ENCODE data around the gene UPF3B. TPM values are rescaled to one million over a fixed set of nuclear protein-coding genes. Genes with fewer than 3 reads are reported as not detected.

UPF3B gene
- total RNA-seq, 1 experiment from 2014 or later = 4.7 TPM

DNA sequence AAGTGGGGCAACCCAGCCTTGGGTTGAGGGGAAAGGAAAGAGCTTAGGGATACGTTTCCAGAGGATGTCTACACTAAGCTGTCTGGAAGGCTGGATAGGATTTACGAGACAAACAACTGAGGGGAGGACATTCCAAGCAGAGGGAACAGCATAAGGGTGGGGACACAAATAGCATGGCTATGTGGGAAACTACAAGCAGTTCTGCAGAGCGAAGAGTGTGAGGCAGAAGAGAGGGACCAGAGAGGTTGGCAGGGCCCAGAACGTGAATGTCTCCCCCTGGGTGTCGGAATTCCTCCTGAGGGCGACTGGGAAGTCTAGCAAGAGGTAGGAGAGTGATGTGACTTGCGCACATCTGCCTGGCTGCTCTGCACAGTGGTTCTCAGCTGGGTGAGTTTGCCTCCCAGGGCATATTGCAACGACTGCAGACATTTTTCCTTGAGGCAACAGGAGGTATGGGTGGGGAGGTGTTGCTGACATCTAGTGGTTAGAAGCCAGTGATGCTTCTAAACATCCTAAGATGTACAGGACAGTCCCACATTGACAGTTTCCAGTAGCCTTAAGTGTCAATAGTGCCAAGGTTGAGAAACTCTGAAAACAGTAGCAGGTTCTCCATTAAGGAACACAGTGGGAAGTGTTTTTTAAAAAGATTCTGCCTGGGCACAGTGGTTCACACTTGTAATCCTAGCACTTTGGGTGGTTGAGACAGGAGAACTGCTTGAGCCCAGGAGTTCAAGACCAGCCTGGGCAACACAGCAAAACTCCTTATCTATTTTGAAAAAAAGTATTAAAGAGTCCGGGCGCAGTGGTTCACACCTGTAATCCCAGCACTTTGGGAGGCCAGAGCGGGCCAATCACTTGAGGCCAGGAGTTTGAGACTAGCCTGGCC, 28.0 kb upstream of the UPF3B start:
- intact Hi-C loops (cut with micrococcal nuclease) = no loop called here
- ChIA-PET CTCF (no interaction called here), POLR2A (ENCODE audit: unreplicated experiment) (interaction anchor here (0.5 to 0.6 kb wide), 2 partner anchors 89 to 1154 kb away, joined by 3 read pairs; partner anchors contain the start of gene RPL39)

DNA sequence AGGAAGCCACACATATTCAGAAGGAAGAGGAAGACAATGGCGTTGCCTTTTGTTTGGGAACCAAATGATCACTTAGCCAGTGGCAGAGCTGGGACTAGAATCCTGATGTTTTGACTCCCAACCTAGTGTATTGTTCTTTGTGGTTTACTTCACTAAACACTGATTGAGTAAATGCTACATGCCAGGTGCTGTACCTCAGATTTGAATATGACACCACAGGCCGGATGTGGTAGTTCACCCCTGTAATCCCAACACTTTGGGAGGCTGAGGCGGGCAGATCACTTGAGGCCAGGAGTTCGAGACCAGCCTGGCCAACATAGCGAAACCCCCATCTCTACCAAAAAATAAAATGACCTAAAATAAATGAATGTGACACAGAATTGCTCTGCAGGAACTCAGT, 27.3 kb upstream of the UPF3B start:
- H4K20me1 ChIP-seq (ENCODE audit: low read length) = no peaks in the 10 kb centered on the region; the same call in 1 of the 2 replicates

More for the DNA sequence above, 28.0 kb upstream of the UPF3B start:
- ATAC-seq (peak; percentile 98), DNase-seq (peak; percentile 69)
- Histone ChIP-seq H3F3A (ENCODE audit: low read length, unreplicated experiment) (no peaks in the 10 kb centered on the region), H3K27ac (ENCODE audit: low read length) (no peak overlapping the region), H3K36me3 (ENCODE audit: low read depth, low read length) (peaks cover 5% of the 10 kb centered on the region), H3K9me2 (replicated peaks; ENCODE audit: low read length) (no peaks in the 10 kb centered on the region), H4K20me1 (ENCODE audit: low read length) (no peaks in the 10 kb centered on the region; the same call in 1 of the 2 replicates), H3K9me3 (ENCODE audit: low read length) (no peaks in the 10 kb centered on the region), H2AFZ (ENCODE audit: low read length) (no peak overlapping the region), H3K79me2 (ENCODE audit: low read length) (no peaks in the 10 kb centered on the region), H3K27me3 (ENCODE audit: low read length) (no peaks in the 10 kb centered on the region), H3K9ac (ENCODE audit: low read length) (no peak overlapping the region), H3K4me3 (ENCODE audit: low read length) (no peak overlapping the region), H3K4me2 (ENCODE audit: low read length) (no peak overlapping the region), H3K4me1 (ENCODE audit: insufficient read depth, low read length) (no peaks in the 10 kb centered on the region)
- BruUV-seq (replicated peaks) = no TSS peak
- TF ChIP-seq EZH2phosphoT487 (IDR thresholded peaks at IDR 0.05; ENCODE audit: borderline replicate concordance, low read length) = no peak
- no peak for TF ChIP-seq EZH2 (IDR thresholded peaks at IDR 0.05; ENCODE audit: low read length, unreplicated experiment)
- TF ChIP-seq, protein P1, sequence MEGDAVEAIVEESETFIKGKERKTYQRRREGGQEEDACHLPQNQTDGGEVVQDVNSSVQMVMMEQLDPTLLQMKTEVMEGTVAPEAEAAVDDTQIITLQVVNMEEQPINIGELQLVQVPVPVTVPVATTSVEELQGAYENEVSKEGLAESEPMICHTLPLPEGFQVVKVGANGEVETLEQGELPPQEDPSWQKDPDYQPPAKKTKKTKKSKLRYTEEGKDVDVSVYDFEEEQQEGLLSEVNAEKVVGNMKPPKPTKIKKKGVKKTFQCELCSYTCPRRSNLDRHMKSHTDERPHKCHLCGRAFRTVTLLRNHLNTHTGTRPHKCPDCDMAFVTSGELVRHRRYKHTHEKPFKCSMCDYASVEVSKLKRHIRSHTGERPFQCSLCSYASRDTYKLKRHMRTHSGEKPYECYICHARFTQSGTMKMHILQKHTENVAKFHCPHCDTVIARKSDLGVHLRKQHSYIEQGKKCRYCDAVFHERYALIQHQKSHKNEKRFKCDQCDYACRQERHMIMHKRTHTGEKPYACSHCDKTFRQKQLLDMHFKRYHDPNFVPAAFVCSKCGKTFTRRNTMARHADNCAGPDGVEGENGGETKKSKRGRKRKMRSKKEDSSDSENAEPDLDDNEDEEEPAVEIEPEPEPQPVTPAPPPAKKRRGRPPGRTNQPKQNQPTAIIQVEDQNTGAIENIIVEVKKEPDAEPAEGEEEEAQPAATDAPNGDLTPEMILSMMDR (conservative IDR thresholded peaks at IDR 0.05; ENCODE audit: low read depth, low read length) = peak; percentile 70

More for the DNA sequence above, 27.3 kb upstream of the UPF3B start:
- CTCF ChIA-PET = no interaction called here
- H3K9ac ChIP-seq (ENCODE audit: low read length) = no peak overlapping the region
- no peaks in the 10 kb centered on the region for H3K27me3 ChIP-seq (ENCODE audit: low read length)
- POLR2A ChIA-PET (ENCODE audit: unreplicated experiment) = no interaction called here
- H3K36me3 ChIP-seq (ENCODE audit: low read depth, low read length) = peaks cover 9% of the 10 kb centered on the region
- no peak overlapping the region for H3K27ac ChIP-seq (ENCODE audit: low read length)
- H3K4me1 ChIP-seq (ENCODE audit: insufficient read depth, low read length) = no peaks in the 10 kb centered on the region
- H3K4me3 ChIP-seq (ENCODE audit: low read length) = no peak overlapping the region
- no peak for ATAC-seq
- H2AFZ ChIP-seq (ENCODE audit: low read length) = no peak overlapping the region
- DNase-seq = no peak
- TF ChIP-seq EZH2phosphoT487 (IDR thresholded peaks at IDR 0.05; ENCODE audit: borderline replicate concordance, low read length) (no peak), EZH2 (IDR thresholded peaks at IDR 0.05; ENCODE audit: low read length, unreplicated experiment) (no peak)
- TF ChIP-seq, protein P1 (conservative IDR thresholded peaks at IDR 0.05; ENCODE audit: low read depth, low read length) = no peak
- no peaks in the 10 kb centered on the region for H3K9me2 ChIP-seq (replicated peaks; ENCODE audit: low read length)
- peaks cover 5% of the 10 kb centered on the region for H3K79me2 ChIP-seq (ENCODE audit: low read length)
- no peak overlapping the region for H3K4me2 ChIP-seq (ENCODE audit: low read length)
- no peaks in the 10 kb centered on the region for H3K9me3 ChIP-seq (ENCODE audit: low read length)
- BruUV-seq (replicated peaks) = no TSS peak
- no peaks in the 10 kb centered on the region for H3F3A ChIP-seq (ENCODE audit: low read length, unreplicated experiment)
- intact Hi-C loops (cut with micrococcal nuclease) = no loop called here

Data from PC-3 (cell line).